ENCODE results near the gene WWOX.

DNA sequence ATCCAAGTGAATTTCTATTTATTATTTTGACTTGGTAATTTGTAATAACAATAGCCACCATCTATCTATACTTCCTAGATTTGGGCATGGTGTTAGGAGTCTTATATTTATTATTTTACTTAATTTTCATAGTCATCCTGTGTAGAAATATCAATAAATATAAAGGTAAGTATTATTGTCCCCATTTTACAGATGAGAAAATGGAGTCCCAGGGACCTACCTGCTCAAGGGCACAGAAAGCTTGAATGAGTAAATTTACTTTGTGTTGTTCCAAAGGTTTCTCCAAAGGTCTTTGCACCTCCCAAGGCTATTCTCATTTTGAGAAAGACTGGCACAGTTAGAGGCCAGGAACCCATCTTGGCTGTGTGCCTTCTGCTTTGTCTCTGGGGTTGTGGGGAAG is 738.3 kb downstream of the WWOX start:
- TF ChIP-seq, protein P1, sequence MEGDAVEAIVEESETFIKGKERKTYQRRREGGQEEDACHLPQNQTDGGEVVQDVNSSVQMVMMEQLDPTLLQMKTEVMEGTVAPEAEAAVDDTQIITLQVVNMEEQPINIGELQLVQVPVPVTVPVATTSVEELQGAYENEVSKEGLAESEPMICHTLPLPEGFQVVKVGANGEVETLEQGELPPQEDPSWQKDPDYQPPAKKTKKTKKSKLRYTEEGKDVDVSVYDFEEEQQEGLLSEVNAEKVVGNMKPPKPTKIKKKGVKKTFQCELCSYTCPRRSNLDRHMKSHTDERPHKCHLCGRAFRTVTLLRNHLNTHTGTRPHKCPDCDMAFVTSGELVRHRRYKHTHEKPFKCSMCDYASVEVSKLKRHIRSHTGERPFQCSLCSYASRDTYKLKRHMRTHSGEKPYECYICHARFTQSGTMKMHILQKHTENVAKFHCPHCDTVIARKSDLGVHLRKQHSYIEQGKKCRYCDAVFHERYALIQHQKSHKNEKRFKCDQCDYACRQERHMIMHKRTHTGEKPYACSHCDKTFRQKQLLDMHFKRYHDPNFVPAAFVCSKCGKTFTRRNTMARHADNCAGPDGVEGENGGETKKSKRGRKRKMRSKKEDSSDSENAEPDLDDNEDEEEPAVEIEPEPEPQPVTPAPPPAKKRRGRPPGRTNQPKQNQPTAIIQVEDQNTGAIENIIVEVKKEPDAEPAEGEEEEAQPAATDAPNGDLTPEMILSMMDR (conservative IDR thresholded peaks at IDR 0.05; ENCODE audit: low read depth, low read length): no peak
- TF ChIP-seq RCOR1 (IDR thresholded peaks at IDR 0.05; ENCODE audit: insufficient replicate concordance, low read length): no peak
- no peak for TF ChIP-seq ELK1 (IDR thresholded peaks at IDR 0.05; ENCODE audit: borderline replicate concordance, low read depth, low read length)
- TF ChIP-seq POLR2A (IDR thresholded peaks at IDR 0.05; ENCODE audit: low read depth, low read length): no peak
- TF ChIP-seq MAZ (IDR thresholded peaks at IDR 0.05; ENCODE audit: borderline replicate concordance, low read depth, low read length): no peak
- no peak for TF ChIP-seq MXI1 (IDR thresholded peaks at IDR 0.05; ENCODE audit: borderline replicate concordance, low read depth, low read length)
- no peak for TF ChIP-seq RFX5 (IDR thresholded peaks at IDR 0.05; ENCODE audit: low read depth, low read length)
- TF ChIP-seq USF2 (IDR thresholded peaks at IDR 0.05; ENCODE audit: low read depth, low read length): no peak
- TF ChIP-seq SMC3 (IDR thresholded peaks at IDR 0.05; ENCODE audit: low read depth, low read length): no peak
- TF ChIP-seq CEBPB (IDR thresholded peaks at IDR 0.05; ENCODE audit: low read depth, low read length): no peak
- TF ChIP-seq RAD21 (IDR thresholded peaks at IDR 0.05; ENCODE audit: low read length): no peak
